Measurements from ENCODE around the gene FADS1. TPM values are rescaled to one million over a fixed set of nuclear protein-coding genes. Genes with fewer than 3 reads are reported as not detected.
A peak's percentile ranks its signal among the peaks of the same experiment; 100 is the strongest.

Gene FADS1
- total and polyA plus RNA-seq, 12 donors: 28.3 to 410 (median 102) TPM

- DNase-seq: no peak
- H3K27ac ChIP-seq: peak overlapping the region in 1 of 5 donors; percentile 11
- no peak overlapping the region for H3K4me3 ChIP-seq
- TF ChIP-seq POLR2A (IDR thresholded peaks at IDR 0.05) (no peak), CTCF (IDR thresholded peaks at IDR 0.05) (no peak)
- no peaks in the 10 kb centered on the region for H3K27me3 ChIP-seq
- no peaks in the 10 kb centered on the region for H3K9me3 ChIP-seq (replicated peaks in 1 of 3)
- intact Hi-C loops (cut with DNase I): no loop called here
- no peaks in the 10 kb centered on the region for H3K36me3 ChIP-seq (replicated peaks in 1 of 2)
- 75 to 86% (median 83%) methylated on average over 2 of the region's 2 CpGs for WGBS, 4 donors
- H3K4me1 ChIP-seq (replicated peaks in 1 of 2): peaks cover 9 to 13% of the 10 kb centered on the region in 2 donors
These were observed 3.4 kb upstream of the FADS1 start for GRCh38 chr11:61820174-61820573.

GRCh38 chr11:61817471-61818202, 834 bp upstream of the FADS1 start:
- no peaks in the 10 kb centered on the region for H3K9me3 ChIP-seq (replicated peaks in 1 of 3)
- DNase-seq: peak in 1 of 7 donors; percentile 51
- H3K4me1 ChIP-seq (replicated peaks in 1 of 2): peaks cover 9 to 13% of the 10 kb centered on the region in 2 donors
- H3K27me3 ChIP-seq: no peaks in the 10 kb centered on the region
- H3K4me3 ChIP-seq: peak overlapping the region in 1 of 4 donors; percentile 52
- TF ChIP-seq POLR2A (IDR thresholded peaks at IDR 0.05) (peak in 1 of 2 donors; percentile 21), CTCF (IDR thresholded peaks at IDR 0.05) (no peak)
- intact Hi-C loops (cut with DNase I): no loop called here
- H3K36me3 ChIP-seq (replicated peaks in 1 of 2): peaks cover 0 to 7% of the 10 kb centered on the region in 2 donors
- H3K27ac ChIP-seq: peak overlapping the region in 4 of 5 donors; percentile 98 to 99 (median 99)
- 52 to 64% (median 53%) methylated on average over 6 of the region's 6 CpGs for WGBS, 4 donors

GRCh38 chr11:61815790-61816735, 740 bp downstream of the FADS1 start:
- intact Hi-C loops (cut with DNase I): no loop called here
- H3K27me3 ChIP-seq: no peaks in the 10 kb centered on the region
- peak overlapping the region; percentile 95 to 99 (median 99) for H3K27ac ChIP-seq
- H3K36me3 ChIP-seq (replicated peaks in 1 of 2): peaks cover 0 to 23% of the 10 kb centered on the region in 2 donors
- peak; percentile 74 to 91 (median 81) for DNase-seq
- WGBS, 4 donors: 0 to 2% (median 1%) methylated on average over 16 to 69 of the region's 69 CpGs
- no peaks in the 10 kb centered on the region for H3K9me3 ChIP-seq (replicated peaks in 1 of 3)
- TF ChIP-seq CTCF (IDR thresholded peaks at IDR 0.05) (no peak), POLR2A (IDR thresholded peaks at IDR 0.05) (peak; percentile 54 to 63)
- peaks cover 9 to 13% of the 10 kb centered on the region in 2 donors for H3K4me1 ChIP-seq (replicated peaks in 1 of 2)
- H3K4me3 ChIP-seq: peak overlapping the region; percentile 13 to 58 (median 42)
